ENCODE data around the gene COG1.

Gene COG1

DNA sequence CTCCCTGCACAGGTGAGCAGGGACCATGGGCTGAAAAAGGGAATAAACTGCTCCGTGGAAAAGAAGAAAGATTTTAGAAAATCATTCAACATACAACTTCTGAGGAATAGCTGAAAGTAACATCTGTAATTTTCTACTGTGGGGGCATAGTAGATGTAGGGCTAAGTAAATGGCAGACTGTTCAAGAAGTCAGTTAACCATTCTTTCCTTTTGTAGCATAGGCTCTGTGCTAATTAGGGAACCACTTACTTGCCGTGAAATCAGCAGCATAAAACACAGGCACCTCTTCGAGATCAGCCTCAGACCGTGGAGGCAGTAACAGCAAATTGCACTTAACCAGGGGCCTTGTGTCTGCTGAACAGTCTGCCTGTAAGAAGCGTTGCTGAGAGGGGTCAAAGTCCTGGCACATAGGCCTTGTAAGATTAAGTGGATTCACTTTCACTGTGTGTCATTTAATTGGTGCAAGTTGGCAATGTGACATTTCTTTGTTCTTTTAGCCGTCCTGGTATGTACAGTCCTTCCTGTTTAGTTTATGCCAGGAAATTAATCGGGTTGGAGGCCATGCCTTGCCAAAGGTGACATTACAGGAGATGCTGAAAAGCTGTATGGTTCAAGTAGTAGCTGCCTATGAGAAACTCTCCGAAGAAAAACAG lies 10.4 kb downstream of the COG1 start:
- Histone ChIP-seq H3K27ac (ENCODE audit: low read depth, low read length) (no peak overlapping the region), H3K27me3 (ENCODE audit: insufficient read depth, low read length) (no peaks in the 10 kb centered on the region), H3K9ac (ENCODE audit: low read depth, low read length) (no peak overlapping the region), H3K9me3 (ENCODE audit: insufficient read depth, low read depth, low read length) (no peaks in the 10 kb centered on the region), H3K4me1 (ENCODE audit: insufficient read depth, low read length) (no peaks in the 10 kb centered on the region), H3K36me3 (ENCODE audit: insufficient read depth, low read length) (peaks cover 95% of the 10 kb centered on the region), H3K4me3 (ENCODE audit: low read length) (no peak overlapping the region)
- 89% methylated on average over 8 of the region's 8 CpGs for WGBS

DNA sequence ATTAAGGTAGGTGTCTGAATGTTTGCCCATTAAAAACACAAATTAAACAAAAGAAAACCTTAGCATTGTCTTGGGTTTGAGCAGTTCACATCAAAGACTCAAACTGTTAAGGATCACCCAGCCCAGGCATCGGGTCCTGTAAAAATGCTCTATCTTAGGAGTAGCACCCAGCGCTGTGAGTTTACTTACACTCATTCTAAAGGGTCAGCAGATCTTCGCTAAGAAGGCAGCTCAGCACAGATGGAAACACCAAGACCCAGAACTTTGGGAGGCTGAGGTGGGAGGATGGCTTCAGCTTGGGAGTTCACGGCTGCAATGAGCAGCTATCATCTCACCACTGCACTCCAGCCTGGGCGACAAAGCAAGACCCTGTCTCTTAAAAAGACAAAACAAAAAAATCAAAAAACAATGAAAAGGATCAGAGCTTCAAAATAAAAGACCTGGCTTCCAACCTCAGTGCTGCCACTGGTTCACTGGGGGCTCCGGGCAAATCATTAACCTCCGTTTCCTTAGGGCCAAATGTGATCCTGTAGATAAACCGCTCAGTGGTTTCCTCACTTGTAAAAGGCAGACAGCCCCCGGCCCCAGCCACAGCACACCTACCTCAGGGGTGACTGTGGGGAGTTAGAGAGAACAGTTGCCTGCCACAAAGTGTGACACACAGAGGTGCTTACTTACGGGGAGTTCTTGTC lies 11.1 kb downstream of the COG1 start:
- Histone ChIP-seq H3K9me3 (ENCODE audit: insufficient read depth, low read depth, low read length) (no peaks in the 10 kb centered on the region), H3K27me3 (ENCODE audit: insufficient read depth, low read length) (no peaks in the 10 kb centered on the region), H3K4me3 (ENCODE audit: low read length) (no peak overlapping the region), H3K9ac (ENCODE audit: low read depth, low read length) (no peak overlapping the region), H3K4me1 (ENCODE audit: insufficient read depth, low read length) (no peaks in the 10 kb centered on the region), H3K36me3 (ENCODE audit: insufficient read depth, low read length) (peaks cover 95% of the 10 kb centered on the region), H3K27ac (ENCODE audit: low read depth, low read length) (no peak overlapping the region)
- WGBS = 94% methylated on average over 10 of the region's 10 CpGs

DNA sequence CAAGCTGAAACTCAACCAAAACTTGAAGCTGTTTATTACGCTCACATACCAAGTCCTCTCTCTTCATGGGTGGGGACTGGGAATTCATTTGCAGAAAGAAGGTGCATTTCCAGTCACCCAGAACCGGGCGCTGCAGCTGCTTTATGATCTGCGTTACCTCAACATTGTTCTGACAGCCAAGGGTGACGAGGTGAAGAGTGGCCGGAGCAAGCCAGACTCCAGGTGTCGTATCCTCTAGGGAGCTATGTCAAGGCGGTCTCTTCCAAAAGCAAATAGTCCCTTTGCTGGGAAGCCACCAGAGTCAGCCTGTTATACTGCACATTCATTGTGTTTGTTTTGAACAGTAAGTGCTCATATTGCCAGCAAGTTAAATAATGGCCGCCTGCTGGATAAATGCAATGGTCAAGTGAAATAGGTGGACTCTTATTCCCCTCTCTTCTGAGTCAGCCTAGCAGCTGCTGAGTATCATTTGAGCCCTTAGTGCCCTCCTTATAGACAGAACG lies 12.7 kb downstream of the COG1 start:
- no peak overlapping the region for H3K4me3 ChIP-seq (ENCODE audit: low read length)
- H3K9me3 ChIP-seq (ENCODE audit: insufficient read depth, low read depth, low read length) = no peaks in the 10 kb centered on the region
- H3K36me3 ChIP-seq (ENCODE audit: insufficient read depth, low read length) = peaks cover 93% of the 10 kb centered on the region
- H3K27me3 ChIP-seq (ENCODE audit: insufficient read depth, low read length) = no peaks in the 10 kb centered on the region
- no peak overlapping the region for H3K9ac ChIP-seq (ENCODE audit: low read depth, low read length)
- H3K27ac ChIP-seq (ENCODE audit: low read depth, low read length) = no peak overlapping the region
- 92% methylated on average over 10 of the region's 10 CpGs for WGBS
- H3K4me1 ChIP-seq (ENCODE audit: insufficient read depth, low read length) = no peaks in the 10 kb centered on the region

DNA sequence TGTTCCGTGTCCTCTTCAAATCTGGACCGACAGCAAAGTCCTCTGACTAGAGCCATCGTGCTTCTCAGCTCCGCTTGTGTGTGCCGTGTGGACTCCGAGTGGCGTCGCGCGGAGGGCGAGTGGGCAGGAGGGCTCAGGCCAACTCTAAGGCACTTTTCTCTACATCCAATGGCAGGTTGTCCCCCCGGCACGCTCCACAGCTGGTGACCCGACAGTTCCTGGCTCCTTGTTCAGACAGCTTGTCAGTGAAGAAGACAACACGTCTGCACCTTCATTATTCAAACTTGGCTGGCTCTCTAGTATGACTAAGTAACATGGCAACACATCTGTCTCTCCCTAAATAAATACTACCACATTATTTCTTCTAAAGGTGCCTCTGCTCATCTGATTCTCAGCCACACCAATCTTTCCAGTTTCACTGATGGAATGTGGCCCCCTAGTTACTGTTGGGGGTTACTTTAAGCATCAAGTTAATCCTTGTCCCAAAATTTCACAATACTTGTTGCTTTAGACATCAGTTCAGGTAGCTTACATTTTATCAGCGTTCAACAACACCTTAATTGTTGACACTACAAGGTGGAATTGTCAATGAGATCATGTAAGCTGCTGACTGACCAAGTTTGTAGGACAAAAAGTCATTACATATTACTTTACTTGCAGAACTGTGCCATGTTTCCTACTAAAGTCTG lies 15.4 kb downstream of the COG1 start:
- Histone ChIP-seq H3K27ac (ENCODE audit: low read depth, low read length) (no peak overlapping the region), H3K9me3 (ENCODE audit: insufficient read depth, low read depth, low read length) (no peaks in the 10 kb centered on the region), H3K36me3 (ENCODE audit: insufficient read depth, low read length) (peaks cover 72% of the 10 kb centered on the region), H3K4me1 (ENCODE audit: insufficient read depth, low read length) (no peaks in the 10 kb centered on the region), H3K9ac (ENCODE audit: low read depth, low read length) (no peak overlapping the region), H3K4me3 (ENCODE audit: low read length) (no peak overlapping the region), H3K27me3 (ENCODE audit: insufficient read depth, low read length) (no peaks in the 10 kb centered on the region)
- WGBS = 96% methylated on average over 16 of the region's 16 CpGs

DNA sequence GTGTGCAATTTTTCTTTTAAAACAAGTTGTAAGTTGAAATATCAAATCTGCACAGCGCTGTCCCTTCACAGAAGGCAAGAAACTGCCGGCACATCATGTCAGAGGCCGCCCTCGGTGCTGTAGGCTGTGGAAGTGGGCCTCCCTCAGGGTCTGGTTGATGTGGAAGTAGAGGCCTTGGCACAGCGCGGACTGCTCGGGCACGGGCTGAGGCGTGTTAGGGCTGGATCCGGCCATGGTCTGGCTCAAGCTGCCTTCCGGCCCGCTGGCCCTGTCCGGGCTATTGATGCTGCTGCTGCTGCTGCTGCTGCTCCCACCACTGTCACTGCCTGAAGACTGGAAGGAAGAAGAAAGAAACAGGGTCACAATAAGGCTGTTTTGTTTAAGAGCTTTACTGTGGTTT lies 16.6 kb downstream of the COG1 start:
- no peak overlapping the region for H3K27ac ChIP-seq (ENCODE audit: low read depth, low read length)
- H3K27me3 ChIP-seq (ENCODE audit: insufficient read depth, low read length) = no peaks in the 10 kb centered on the region
- peaks cover 63% of the 10 kb centered on the region for H3K36me3 ChIP-seq (ENCODE audit: insufficient read depth, low read length)
- H3K9ac ChIP-seq (ENCODE audit: low read depth, low read length) = no peak overlapping the region
- no peak overlapping the region for H3K4me3 ChIP-seq (ENCODE audit: low read length)
- 96% methylated on average over 13 of the region's 13 CpGs for WGBS
- H3K4me1 ChIP-seq (ENCODE audit: insufficient read depth, low read length) = no peaks in the 10 kb centered on the region
- H3K9me3 ChIP-seq (ENCODE audit: insufficient read depth, low read depth, low read length) = no peaks in the 10 kb centered on the region

DNA sequence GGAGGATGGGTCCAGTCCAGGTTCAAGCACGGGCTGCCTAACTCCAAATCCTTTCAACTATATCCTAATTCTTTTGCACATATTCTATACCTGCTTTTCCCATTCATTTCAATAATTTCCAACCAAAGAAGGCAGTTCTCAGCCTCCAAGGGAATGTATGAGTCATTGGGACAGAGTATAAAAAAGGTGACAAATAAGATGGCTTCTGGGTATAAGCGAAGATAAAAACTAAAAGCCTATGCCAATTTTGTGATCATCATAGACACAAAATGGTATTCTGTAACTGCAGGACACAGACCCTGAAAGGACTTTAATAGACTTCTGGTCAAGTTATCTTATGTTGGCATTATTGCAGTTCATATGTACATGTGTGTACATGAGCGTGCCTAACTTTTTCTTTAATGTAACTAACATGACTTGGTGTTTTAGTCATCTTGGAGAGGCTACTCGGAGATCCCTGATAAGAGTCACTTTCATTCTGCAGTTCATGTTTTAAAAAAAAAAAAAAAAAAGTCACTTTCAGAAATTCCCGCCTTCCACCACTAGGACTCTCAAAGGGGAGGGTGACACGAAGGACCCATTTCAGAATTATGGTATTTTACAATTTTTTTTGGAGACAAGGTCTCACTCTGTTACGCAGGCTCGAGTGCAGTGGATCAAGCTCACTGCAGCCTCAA lies 17.3 kb downstream of the COG1 start:
- no peak overlapping the region for H3K27ac ChIP-seq (ENCODE audit: low read depth, low read length)
- no peaks in the 10 kb centered on the region for H3K4me1 ChIP-seq (ENCODE audit: insufficient read depth, low read length)
- peaks cover 58% of the 10 kb centered on the region for H3K36me3 ChIP-seq (ENCODE audit: insufficient read depth, low read length)
- WGBS = 86% methylated on average over 8 of the region's 8 CpGs
- no peaks in the 10 kb centered on the region for H3K27me3 ChIP-seq (ENCODE audit: insufficient read depth, low read length)
- no peak overlapping the region for H3K4me3 ChIP-seq (ENCODE audit: low read length)
- no peak overlapping the region for H3K9ac ChIP-seq (ENCODE audit: low read depth, low read length)
- no peaks in the 10 kb centered on the region for H3K9me3 ChIP-seq (ENCODE audit: insufficient read depth, low read depth, low read length)

DNA sequence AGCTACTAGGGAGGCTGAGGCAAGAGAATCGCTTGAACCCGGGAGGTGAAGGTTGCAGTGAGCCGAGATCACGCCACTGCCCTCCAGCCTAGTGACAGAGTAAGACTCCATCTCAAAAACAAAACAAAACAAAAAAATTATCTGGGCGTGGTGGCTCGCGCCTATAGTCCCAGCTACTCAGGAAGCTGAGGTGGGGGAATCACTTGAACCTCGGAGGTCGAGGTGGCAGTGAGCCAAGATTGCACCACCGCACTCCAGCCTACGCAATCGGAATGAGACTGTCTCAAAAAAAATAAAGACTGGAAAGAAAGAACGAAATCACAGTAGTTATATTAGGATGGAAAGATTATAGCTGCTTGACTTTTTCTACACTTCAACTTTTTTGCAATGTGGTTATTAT lies 18.9 kb downstream of the COG1 start:
- Histone ChIP-seq H3K36me3 (ENCODE audit: insufficient read depth, low read length) (peaks cover 48% of the 10 kb centered on the region), H3K4me3 (ENCODE audit: low read length) (no peak overlapping the region), H3K27me3 (ENCODE audit: insufficient read depth, low read length) (no peaks in the 10 kb centered on the region), H3K9me3 (ENCODE audit: insufficient read depth, low read depth, low read length) (no peaks in the 10 kb centered on the region), H3K27ac (ENCODE audit: low read depth, low read length) (no peak overlapping the region), H3K4me1 (ENCODE audit: insufficient read depth, low read length) (no peaks in the 10 kb centered on the region), H3K9ac (ENCODE audit: low read depth, low read length) (no peak overlapping the region)
- 91% methylated on average over 13 of the region's 13 CpGs for whole genome bisulfite sequencing

DNA sequence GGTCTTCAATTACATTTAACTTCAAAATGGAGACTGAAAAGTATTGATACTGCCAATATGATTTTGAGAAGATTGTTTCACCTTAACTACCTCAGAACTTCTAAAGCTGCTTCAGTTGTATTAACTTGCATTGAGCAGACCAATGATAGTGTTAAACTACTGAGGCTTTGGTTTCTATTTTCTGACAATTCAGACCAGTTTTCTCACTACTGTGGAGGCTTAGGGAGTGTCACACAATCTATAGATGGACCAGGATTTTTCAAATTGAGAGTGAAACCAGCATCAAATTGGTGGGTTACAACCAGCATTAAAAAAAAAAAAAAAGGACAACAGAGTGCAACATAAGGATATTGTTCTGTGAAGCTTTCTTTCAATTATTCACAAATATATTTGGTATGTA lies 21.2 kb downstream of the COG1 start:
- Histone ChIP-seq H3K4me3 (ENCODE audit: low read length) (no peak overlapping the region), H3K27ac (ENCODE audit: low read depth, low read length) (no peak overlapping the region), H3K9me3 (ENCODE audit: insufficient read depth, low read depth, low read length) (no peaks in the 10 kb centered on the region), H3K27me3 (ENCODE audit: insufficient read depth, low read length) (no peaks in the 10 kb centered on the region), H3K4me1 (ENCODE audit: insufficient read depth, low read length) (no peaks in the 10 kb centered on the region), H3K36me3 (ENCODE audit: insufficient read depth, low read length) (peaks cover 32% of the 10 kb centered on the region), H3K9ac (ENCODE audit: low read depth, low read length) (no peak overlapping the region)

DNA sequence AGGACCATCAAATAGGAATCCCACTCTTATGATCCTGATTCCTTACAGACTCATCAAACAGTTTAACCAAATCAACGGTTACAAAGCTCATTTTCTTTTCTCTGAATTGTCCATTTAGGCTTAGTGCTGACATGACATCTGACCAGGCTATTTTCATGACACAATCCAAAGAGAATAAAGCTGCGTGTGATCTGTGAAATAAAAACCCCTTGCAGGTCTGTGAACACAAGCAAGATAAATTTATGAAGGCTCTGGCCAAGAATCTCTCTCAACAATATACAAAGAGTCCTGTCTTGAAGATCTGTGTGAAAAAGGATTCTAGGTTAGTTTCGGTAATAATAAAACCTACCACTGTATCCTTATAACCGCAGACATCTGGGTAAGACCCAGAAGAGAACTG lies 22.0 kb downstream of the COG1 start:
- 83% methylated on average over 3 of the region's 4 CpGs for WGBS
- Histone ChIP-seq H3K4me1 (ENCODE audit: insufficient read depth, low read length) (no peaks in the 10 kb centered on the region), H3K27ac (ENCODE audit: low read depth, low read length) (no peak overlapping the region), H3K9ac (ENCODE audit: low read depth, low read length) (no peak overlapping the region), H3K4me3 (ENCODE audit: low read length) (no peak overlapping the region), H3K36me3 (ENCODE audit: insufficient read depth, low read length) (peaks cover 28% of the 10 kb centered on the region), H3K27me3 (ENCODE audit: insufficient read depth, low read length) (no peaks in the 10 kb centered on the region), H3K9me3 (ENCODE audit: insufficient read depth, low read depth, low read length) (no peaks in the 10 kb centered on the region)

DNA sequence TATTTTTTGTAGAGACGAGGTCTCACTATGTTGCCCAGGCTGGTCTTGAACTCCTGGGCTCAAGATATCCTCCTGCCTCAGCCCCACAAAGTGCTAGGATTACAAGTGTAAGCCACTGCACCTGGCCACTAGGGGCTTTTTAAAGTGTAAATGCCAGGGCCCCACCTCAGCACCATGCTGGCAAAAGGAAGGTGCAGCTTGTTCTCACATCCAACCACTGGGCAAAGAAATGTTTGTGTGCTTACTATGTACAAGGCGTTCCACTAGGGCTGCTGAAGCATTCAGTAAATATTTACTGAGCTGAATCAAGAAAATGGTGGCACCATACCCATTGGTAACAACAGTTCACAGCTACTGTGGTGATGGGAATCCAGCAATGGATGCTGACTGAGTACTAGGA lies 22.6 kb downstream of the COG1 start:
- Histone ChIP-seq H3K36me3 (ENCODE audit: insufficient read depth, low read length) (peaks cover 24% of the 10 kb centered on the region), H3K27ac (ENCODE audit: low read depth, low read length) (no peak overlapping the region), H3K9ac (ENCODE audit: low read depth, low read length) (no peak overlapping the region), H3K4me3 (ENCODE audit: low read length) (no peak overlapping the region), H3K27me3 (ENCODE audit: insufficient read depth, low read length) (no peaks in the 10 kb centered on the region), H3K4me1 (ENCODE audit: insufficient read depth, low read length) (no peaks in the 10 kb centered on the region), H3K9me3 (ENCODE audit: insufficient read depth, low read depth, low read length) (no peaks in the 10 kb centered on the region)
- 97% methylated on average over 2 of the region's 2 CpGs for WGBS

DNA sequence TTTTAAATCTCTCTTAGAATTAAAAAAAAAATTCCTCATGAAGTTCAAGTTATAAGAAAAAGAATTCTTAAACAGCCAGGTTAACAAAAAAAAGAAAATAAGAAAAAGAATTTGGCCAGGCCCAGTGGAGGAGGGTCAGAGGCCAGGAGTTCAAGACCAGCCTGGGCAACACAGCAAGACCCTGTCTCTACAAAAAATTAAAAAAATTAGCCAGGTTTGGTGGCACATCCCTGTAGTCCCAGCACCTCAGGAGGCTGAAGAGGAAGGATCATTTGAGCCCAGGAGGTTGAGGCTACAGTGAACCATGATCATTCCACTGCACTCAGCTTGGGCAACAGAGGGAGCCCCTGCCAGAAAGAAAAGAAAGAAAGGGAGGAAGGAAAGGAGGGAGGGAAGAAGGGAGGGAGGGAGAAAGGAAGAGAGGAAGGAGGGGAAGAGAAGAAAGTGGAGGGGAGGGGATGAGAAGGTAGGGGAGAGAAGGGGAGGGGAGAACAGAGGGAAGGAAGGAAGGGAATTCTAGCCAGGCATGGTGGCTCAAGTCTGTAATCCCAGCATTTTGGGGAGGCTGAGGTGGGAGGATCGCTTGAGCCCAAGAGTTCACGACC lies 30.9 kb downstream of the COG1 start:
- H3K27me3 ChIP-seq (ENCODE audit: insufficient read depth, low read length) = no peaks in the 10 kb centered on the region
- H3K36me3 ChIP-seq (ENCODE audit: insufficient read depth, low read length) = peaks cover 17% of the 10 kb centered on the region; the same call in 1 of the 2 replicates
- no peak overlapping the region for H3K27ac ChIP-seq (ENCODE audit: low read depth, low read length)
- no peak overlapping the region for H3K9ac ChIP-seq (ENCODE audit: low read depth, low read length)
- H3K4me3 ChIP-seq (ENCODE audit: low read length) = no peak overlapping the region
- no peaks in the 10 kb centered on the region for H3K9me3 ChIP-seq (ENCODE audit: insufficient read depth, low read depth, low read length)
- 92% methylated on average over 2 of the region's 2 CpGs for WGBS
- peaks cover 27% of the 10 kb centered on the region for H3K4me1 ChIP-seq (ENCODE audit: insufficient read depth, low read length)

All from HUES64 (cell line).